Tibial artery (tissue), 4 donors: ENCODE results near the gene ICAM2.

Experiments
- DNase-seq, 2 donors: peaks; one replicate each; pipeline ENCODE4 v3.0.0-alpha.2; 2019
- H3K27ac ChIP-seq, 2 donors: fragments of 200-600 bp; sonication (generic) in 1 of 2; 1 replicate in 1 of 2; 2 replicates in 1 of 2; pipeline ENCODE4 v1.5.1; 2018 to 2019; ENCODE audit warnings: mild to moderate bottlenecking in 1 of 2
- H3K27me3 ChIP-seq, 2 donors: fragments of 200-600 bp; sonication (generic) in 1 of 2; one replicate each; pipeline versions ENCODE4 v1.5.1 to v1.6.0; 2016 to 2019
- H3K36me3 ChIP-seq, 3 donors: fragments of 200-600 bp; sonication (generic) in 2 of 3; one replicate each; pipeline ENCODE4 v1.5.1; 2016 to 2019; ENCODE audit warnings: mild to moderate bottlenecking in 2 of 3
- H3K4me1 ChIP-seq, 4 donors: fragments of 200-600 bp; sonication (generic) in 2 of 4; 1 replicate in 3 of 4; 2 replicates in 1 of 4; pipeline ENCODE4 v1.5.1; 2016 to 2019
- H3K4me3 ChIP-seq, 2 donors: fragments of 200-600 bp; sonication (generic) in 1 of 2; 1 replicate in 1 of 2; 2 replicates in 1 of 2; pipeline ENCODE4 v1.5.1; 2018 to 2019; ENCODE audit warnings: mild to moderate bottlenecking in 2 of 2
- H3K9me3 ChIP-seq, 3 donors: fragments of 200-600 bp; sonication (generic) in 1 of 3; one replicate each; pipeline ENCODE4 v1.5.1; 2016 to 2019
- CTCF ChIP-seq, 2 experiments: fragments of 200-600 bp in 1 of 2; fragments of 450-650 bp in 1 of 2; IDR thresholded peaks; one replicate each; pipeline ENCODE4 v1.5.1; 2017 to 2019; ENCODE audit warnings: antibody characterized with exemption in 2 of 2, mild to moderate bottlenecking in 1 of 2, moderate library complexity in 1 of 2
- intact Hi-C: fragments of 100-400 bp; cut with DNase I; formaldehyde crosslinking; loops from one replicate; pipeline ENCODE4 v1.15.0; 2023; ENCODE audit warnings: low total_unique reads

ICAM2 gene

GRCh38 chr17:63973247-63973646 is 47.2 kb downstream of the ICAM2 start:
- DNase-seq = no peak
- TF ChIP-seq CTCF (IDR thresholded peaks at IDR 0.05) = no peak
- intact Hi-C loops = no loop called here
- no peaks in the 10 kb centered on the region for H3K9me3 ChIP-seq
- no peak overlapping the region for H3K27ac ChIP-seq
- peaks cover 0 to 9% (median 0%) of the 10 kb centered on the region in 4 donors for H3K4me1 ChIP-seq
- no peak overlapping the region for H3K4me3 ChIP-seq
- no peaks in the 10 kb centered on the region for H3K36me3 ChIP-seq
- peaks cover 0 to 11% of the 10 kb centered on the region in 2 donors for H3K27me3 ChIP-seq

- no peak within 1 kb of the TSS for H3K4me3 ChIP-seq
- intact Hi-C loops = no loop called here
- TF ChIP-seq CTCF (IDR thresholded peaks at IDR 0.05) = no peak
- H3K9me3 ChIP-seq = no peaks in the 10 kb centered on the region
- H3K27ac ChIP-seq = no peak within 1 kb of the TSS
- no peaks in the 10 kb centered on the region for H3K36me3 ChIP-seq
- H3K27me3 ChIP-seq = peaks cover 0 to 11% of the 10 kb centered on the region in 2 donors
- peaks cover 0 to 9% (median 0%) of the 10 kb centered on the region in 4 donors for H3K4me1 ChIP-seq
- DNase-seq = no peak
Observed at GRCh38 chr17:63972796-63973195, 47.6 kb downstream of the ICAM2 start, which contains the start of gene SCN4A. Gene SCN4A (minus strand): TSS chr17:63972918. CDS start chr17:63972841, 77 bp downstream.

- Histone ChIP-seq H3K27me3 (peaks cover 0 to 2% of the 10 kb centered on the region in 2 donors), H3K9me3 (no peaks in the 10 kb centered on the region), H3K4me3 (no peak overlapping the region), H3K36me3 (no peaks in the 10 kb centered on the region), H3K27ac (no peak overlapping the region), H3K4me1 (peaks cover 0 to 3% (median 0%) of the 10 kb centered on the region in 4 donors)
- TF ChIP-seq CTCF (IDR thresholded peaks at IDR 0.05) = no peak
- intact Hi-C loops = no loop called here
- no peak for DNase-seq
Observed at GRCh38 chr17:63969278-63969677, 51.2 kb downstream of the ICAM2 start.

GRCh38 chr17:63967953-63968352 is 52.5 kb downstream of the ICAM2 start:
- H3K4me3 ChIP-seq = no peak overlapping the region
- TF ChIP-seq CTCF (IDR thresholded peaks at IDR 0.05) = no peak
- H3K4me1 ChIP-seq = no peaks in the 10 kb centered on the region
- H3K9me3 ChIP-seq = no peaks in the 10 kb centered on the region
- intact Hi-C loops = no loop called here
- peaks cover 0 to 2% of the 10 kb centered on the region in 2 donors for H3K27me3 ChIP-seq
- no peak for DNase-seq
- no peak overlapping the region for H3K27ac ChIP-seq
- H3K36me3 ChIP-seq = no peaks in the 10 kb centered on the region

- intact Hi-C loops = no loop called here
- H3K4me3 ChIP-seq = no peak overlapping the region
- H3K27me3 ChIP-seq = peaks cover 0 to 2% of the 10 kb centered on the region in 2 donors
- H3K27ac ChIP-seq = no peak overlapping the region
- no peak for DNase-seq
- H3K9me3 ChIP-seq = no peaks in the 10 kb centered on the region
- no peaks in the 10 kb centered on the region for H3K36me3 ChIP-seq
- TF ChIP-seq CTCF (IDR thresholded peaks at IDR 0.05) = no peak
- peaks cover 0 to 4% (median under 1%) of the 10 kb centered on the region in 4 donors for H3K4me1 ChIP-seq
Observed at GRCh38 chr17:63966646-63967264, 53.7 kb downstream of the ICAM2 start.
